ENCODE data around the gene EPHA1.
"Not testable (repeated sequence)": the region's sequence is repeated elsewhere in the genome, so short reads cannot be mapped to it uniquely, and the experiment has no call there.

EPHA1 gene

GRCh38 chr7:143429770-143430698, 21.4 kb upstream of the EPHA1 start:
- no peak for DNase-seq

- no peak for DNase-seq
Observed at GRCh38 chr7:143426479-143427142, 18.0 kb upstream of the EPHA1 start.

GRCh38 chr7:143424476-143424875, 15.8 kb upstream of the EPHA1 start:
- not testable (repeated sequence) for DNase-seq

- no peak for DNase-seq
Observed at GRCh38 chr7:143422033-143422432, 13.4 kb upstream of the EPHA1 start.

- not testable (repeated sequence) for DNase-seq
Observed at GRCh38 chr7:143420624-143421023, 12.0 kb upstream of the EPHA1 start.

- peak; percentile 10 for DNase-seq
Observed at GRCh38 chr7:143419880-143420279, 11.2 kb upstream of the EPHA1 start.

GRCh38 chr7:143418681-143419458, 10.2 kb upstream of the EPHA1 start:
- no peak for DNase-seq

- no peak for DNase-seq
Observed at GRCh38 chr7:143417734-143418383, 9.2 kb upstream of the EPHA1 start.

- peak; percentile 49 for DNase-seq
Observed at GRCh38 chr7:143416565-143417149, 8.0 kb upstream of the EPHA1 start.

- no peak for DNase-seq
Observed at GRCh38 chr7:143415742-143416397, 7.2 kb upstream of the EPHA1 start.

- DNase-seq = not testable (repeated sequence)
Observed at GRCh38 chr7:143415209-143415608, 6.6 kb upstream of the EPHA1 start.

GRCh38 chr7:143413123-143413522, 4.5 kb upstream of the EPHA1 start:
- no peak for DNase-seq

GRCh38 chr7:143411976-143412708, 3.5 kb upstream of the EPHA1 start:
- no peak for DNase-seq

- no peak for DNase-seq
Observed at GRCh38 chr7:143410521-143411004, 1.9 kb upstream of the EPHA1 start.

GRCh38 chr7:143408252-143408685, 387 bp downstream of the EPHA1 start:
- no peak for DNase-seq

GRCh38 chr7:143407287-143408251, 1.1 kb downstream of the EPHA1 start:
- DNase-seq = no peak

GRCh38 chr7:143406002-143406357, 2.7 kb downstream of the EPHA1 start:
- DNase-seq = no peak

- no peak for DNase-seq
Observed at GRCh38 chr7:143405173-143406001, 3.3 kb downstream of the EPHA1 start.

- not testable (repeated sequence) for DNase-seq
Observed at GRCh38 chr7:143402233-143402632, 6.4 kb downstream of the EPHA1 start.

Data from NCI-H510A treated with DMSO at 0.1 percent for 48 hours (cell line).